CD4-positive, alpha-beta T cell treated with Interferon alpha-2 for 1 hour (primary cell): ENCODE measurements around the gene SLC5A2.
"Not testable (repeated sequence)": the region's sequence is repeated elsewhere in the genome, so short reads cannot be mapped to it uniquely, and the experiment has no call there.

Experiments
- DNase-seq, 2 donors: peaks; one replicate each; pipeline ENCODE4 v3.0.0-alpha.2; 2020 to 2022

Gene SLC5A2

DNA sequence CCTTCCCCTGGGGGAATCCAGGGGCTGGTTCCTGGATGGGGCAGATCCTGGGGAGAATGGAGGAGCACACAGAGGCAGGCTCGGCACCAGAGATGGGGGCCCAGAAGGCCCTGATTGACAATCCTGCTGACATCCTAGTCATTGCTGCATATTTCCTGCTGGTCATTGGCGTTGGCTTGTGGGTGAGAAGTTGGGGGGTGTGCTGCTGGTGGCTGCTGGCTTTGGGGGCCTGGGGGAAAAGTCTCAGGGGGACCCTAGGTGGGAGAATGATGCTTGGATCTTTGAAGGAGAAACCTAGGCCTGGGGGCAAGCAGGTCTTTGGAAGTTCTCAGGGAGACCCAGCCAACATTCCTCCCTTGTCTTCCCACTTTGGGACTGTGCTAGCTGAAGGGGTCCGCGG lies at the start of gene SLC5A2:
Gene SLC5A2 (plus strand): TSS at position 43 of the 400 bp plus-strand sequence. CDS start 14 bp downstream, at position 57.
- no peak for DNase-seq

- DNase-seq = no peak
These were observed 47.3 kb upstream of the SLC5A2 start for GRCh38 chr16:31435341-31436220.

DNA sequence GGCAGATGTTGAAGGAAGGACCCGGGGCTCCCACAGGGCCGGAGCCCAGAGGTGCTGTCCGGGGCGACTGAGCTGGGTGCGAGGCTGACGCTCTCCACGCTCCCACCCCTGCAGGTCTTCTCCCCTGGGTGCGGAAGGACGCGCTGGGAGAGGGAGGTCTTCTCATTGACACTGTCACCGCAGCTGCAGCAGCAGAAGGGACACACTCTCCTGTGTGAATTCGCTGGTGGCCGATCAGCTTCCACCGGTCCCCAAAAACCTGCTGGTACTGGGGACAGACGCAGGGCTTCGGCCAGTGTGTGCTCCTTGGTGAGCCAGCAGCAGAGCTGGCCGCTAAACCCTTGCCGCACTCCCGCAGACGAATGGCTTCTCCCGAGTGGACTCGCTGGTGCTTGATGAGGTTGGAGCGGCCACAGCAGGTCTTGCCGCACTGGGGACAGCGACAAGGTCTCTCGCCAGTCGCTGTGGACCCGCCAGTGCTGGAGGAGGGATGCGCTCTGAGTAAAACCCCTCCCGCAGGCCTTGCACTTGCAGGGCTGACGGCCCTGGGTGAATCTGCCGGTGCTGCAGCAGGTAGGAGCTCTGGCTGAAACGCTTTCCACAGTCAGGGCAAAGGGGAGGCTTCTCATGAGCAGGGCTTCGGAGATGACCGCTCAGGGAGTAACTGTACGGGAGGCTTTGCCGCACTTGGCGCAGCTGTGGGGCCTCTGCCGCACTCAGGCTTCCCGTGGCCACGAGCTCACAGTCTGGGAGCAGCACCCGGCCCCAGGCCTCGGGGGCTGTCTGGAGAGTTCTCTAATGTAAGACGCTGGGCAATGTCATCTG lies 46.5 kb upstream of the SLC5A2 start:
- no peak for DNase-seq

DNA sequence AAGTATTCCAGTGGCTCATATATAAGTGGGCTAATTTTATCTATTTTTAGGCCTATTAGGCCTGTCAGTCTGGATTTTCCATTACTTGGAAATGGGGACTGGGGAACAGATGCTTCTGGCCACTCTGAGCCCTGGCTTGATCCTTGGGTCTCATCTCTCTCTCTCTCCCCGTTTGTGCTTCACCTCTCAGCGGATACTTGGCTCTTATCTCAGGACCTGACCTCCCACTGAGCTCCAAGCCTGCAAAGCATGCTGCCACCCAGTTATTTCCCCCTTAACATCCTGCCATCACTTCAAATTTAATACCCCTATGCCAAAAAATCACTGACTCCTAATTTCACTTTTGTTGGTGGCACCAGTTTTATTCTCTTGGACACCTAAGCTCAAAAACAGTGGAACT lies 44.5 kb upstream of the SLC5A2 start:
- no peak for DNase-seq

- not testable (repeated sequence) for DNase-seq
These were observed 43.9 kb upstream of the SLC5A2 start for GRCh38 chr16:31439023-31439422.

GRCh38 chr16:31439519-31439918 lies 43.4 kb upstream of the SLC5A2 start:
- no peak for DNase-seq

GRCh38 chr16:31440516-31441184 lies 42.3 kb upstream of the SLC5A2 start:
- DNase-seq = no peak

DNA sequence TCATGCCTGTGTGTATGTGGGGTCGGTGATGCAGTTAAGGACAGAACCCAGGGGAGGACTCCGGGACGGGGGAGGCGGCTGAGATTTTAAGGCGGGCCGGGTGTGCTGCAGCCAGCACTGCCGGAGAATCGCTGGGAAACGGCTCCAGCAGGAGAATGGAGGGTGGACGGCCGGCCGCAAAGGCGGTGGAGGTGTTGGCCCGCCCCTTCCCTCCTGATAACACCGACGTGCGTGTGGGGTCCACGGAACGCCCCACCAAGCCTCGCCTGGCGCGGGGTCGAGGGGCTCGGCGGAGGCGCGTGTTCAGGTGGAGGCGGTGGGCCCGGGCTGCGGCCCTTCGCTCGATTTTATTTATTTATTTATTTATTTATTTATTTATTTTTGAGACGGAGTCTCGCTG lies 41.0 kb upstream of the SLC5A2 start:
- no peak for DNase-seq

DNA sequence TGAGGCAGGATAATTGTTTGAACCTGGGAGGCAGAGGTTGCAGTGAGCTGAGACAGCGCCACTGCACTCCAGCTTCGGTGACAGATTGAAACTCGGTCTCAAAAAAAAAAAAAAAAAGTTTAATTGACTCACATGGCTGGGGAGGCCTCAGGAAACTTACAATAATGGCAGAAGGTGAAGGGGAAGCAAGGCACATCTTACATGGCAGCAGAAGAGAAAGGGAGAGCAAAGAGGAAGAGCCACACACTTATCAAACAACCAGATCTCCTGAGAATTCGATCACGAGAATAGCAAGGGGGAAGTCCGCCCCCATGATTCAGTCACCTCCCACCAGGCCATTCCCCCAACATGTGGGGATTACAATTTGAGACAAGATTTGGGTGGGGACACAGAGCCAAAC lies 37.0 kb upstream of the SLC5A2 start:
- DNase-seq = not testable (repeated sequence)

GRCh38 chr16:31451201-31451600 lies 31.7 kb upstream of the SLC5A2 start:
- no peak for DNase-seq

GRCh38 chr16:31451681-31452351 lies 31.1 kb upstream of the SLC5A2 start:
- no peak for DNase-seq

DNA sequence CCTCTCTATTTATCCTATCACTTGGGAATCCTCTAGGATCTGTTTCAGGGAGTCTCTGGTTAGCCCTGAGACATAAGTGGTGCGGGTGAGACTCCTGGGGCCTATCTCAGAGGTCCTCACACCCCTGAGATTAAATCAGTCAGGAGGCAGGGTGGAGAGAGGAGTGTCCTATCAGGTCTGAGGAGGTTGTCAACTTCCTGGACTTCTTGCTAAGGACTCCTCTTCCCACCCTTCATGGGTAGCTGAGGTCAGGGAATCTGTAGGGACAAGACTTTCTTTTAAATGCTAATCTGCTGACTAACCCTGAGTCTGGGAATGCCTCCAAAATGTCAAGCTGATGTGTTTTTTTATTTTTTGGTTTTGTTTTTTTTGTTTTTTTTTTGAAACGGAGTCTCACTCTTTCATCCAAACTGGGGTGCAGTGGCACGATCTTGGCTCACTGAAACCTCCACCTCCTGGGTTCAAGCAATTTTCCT lies 30.3 kb upstream of the SLC5A2 start:
- no peak for DNase-seq

DNA sequence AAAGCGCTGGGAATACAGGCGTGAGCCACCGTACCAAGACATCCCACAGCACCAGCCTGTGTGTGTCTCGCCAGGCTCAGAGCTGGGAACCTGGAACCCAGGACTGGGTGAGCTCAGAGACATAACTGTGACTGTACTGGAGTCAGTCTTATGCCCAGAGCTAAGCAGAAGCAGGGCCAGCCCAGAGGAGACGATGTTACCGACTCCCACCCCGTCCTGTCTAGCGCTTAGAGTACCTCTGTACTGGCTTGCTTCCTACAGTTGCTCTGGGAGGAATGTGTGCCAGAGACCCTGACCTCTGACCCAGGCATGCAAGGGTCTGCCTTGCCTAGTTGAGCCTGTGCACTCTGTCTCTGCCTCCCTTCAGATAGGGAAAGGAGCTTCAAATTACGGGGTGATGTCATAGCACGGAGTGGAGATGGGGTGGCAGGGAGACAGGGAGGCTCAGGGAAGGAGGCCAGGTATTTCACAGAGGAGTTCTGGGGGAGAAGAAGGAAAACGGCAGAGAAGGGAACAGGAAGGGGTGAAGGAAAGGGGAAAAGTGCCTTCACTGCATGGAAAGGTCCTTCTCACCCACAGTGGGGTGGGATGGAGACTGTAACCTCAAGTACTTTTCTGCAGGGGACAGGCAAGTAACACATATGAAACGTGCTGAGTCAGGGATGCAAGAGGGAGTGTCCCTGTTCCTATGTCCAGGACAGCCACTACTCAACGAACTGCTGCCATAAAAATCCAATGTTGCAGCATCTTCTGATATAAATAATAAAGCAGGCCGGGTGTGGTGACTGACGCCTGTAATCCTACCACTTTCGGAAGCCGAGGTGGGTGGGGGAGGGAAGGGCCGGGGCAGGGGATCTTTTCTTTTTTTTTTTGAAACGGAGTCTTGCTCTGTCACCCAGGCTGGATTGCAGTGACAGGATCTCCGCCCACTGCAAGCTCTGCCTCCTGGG lies 29.4 kb upstream of the SLC5A2 start:
- DNase-seq = peak in 1 of 2 donors; percentile 58

- DNase-seq = peak in 1 of 2 donors; percentile 46
These were observed 27.2 kb upstream of the SLC5A2 start for GRCh38 chr16:31455601-31456314.

DNA sequence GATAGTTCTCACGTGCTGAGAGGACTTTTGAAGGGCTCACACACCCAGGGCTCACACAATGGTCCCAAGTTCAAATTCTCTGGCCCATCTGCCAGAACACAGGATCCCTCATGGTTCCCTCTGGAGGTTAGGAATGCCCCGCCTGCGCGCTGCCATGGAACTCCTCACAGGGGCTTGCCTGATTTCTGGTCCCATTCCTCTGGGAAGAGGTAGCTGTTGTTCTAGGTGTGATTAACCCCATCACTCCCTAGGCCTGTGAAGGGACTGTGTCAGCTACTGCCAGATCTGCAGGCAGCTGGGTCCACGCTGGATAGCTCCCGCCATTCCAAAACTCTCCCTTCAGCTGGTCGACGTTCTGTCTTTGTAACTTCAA lies 25.9 kb upstream of the SLC5A2 start:
- no peak for DNase-seq

- DNase-seq = peak; percentile 50 to 71
These were observed 24.7 kb upstream of the SLC5A2 start for GRCh38 chr16:31458073-31458843.

GRCh38 chr16:31458844-31459686 lies 23.9 kb upstream of the SLC5A2 start, which contains the start of gene ARMC5:
Gene ARMC5 (plus strand): TSS chr16:31459501. CDS start chr16:31459525, 24 bp downstream.
- peak; percentile 98 for DNase-seq

- DNase-seq = peak; percentile 100
These were observed 23.0 kb upstream of the SLC5A2 start for GRCh38 chr16:31459687-31460581.
